ENCODE results near the gene IL17B.

DNA sequence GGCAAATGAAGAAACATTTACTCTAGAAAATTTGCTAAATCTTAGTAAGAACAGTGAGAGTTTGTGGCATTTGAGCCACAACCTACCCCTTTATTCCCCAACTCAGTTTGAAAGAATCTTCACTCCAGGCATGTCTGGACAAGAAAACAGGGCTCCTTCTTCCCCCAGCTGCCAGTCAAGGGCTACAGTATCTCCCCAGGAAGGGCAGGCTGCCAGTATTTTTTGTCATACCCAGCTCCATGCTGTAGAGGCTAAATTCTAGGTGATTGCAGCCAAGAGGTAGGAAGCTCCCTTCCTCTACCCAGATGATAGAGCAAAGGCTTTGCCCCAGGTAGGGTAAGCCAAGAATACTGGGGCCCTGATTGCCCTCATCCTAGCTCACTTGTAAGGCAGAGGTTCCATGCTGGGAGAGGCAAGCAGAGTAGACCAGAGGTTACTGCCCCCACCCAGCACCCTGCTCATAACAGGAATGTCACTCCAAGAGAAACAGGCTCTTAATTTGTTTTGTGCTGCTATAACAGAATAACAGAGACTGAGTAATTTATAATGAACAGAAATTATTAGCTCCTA is 53.8 kb downstream of the IL17B start:
- TF ChIP-seq, protein P1, sequence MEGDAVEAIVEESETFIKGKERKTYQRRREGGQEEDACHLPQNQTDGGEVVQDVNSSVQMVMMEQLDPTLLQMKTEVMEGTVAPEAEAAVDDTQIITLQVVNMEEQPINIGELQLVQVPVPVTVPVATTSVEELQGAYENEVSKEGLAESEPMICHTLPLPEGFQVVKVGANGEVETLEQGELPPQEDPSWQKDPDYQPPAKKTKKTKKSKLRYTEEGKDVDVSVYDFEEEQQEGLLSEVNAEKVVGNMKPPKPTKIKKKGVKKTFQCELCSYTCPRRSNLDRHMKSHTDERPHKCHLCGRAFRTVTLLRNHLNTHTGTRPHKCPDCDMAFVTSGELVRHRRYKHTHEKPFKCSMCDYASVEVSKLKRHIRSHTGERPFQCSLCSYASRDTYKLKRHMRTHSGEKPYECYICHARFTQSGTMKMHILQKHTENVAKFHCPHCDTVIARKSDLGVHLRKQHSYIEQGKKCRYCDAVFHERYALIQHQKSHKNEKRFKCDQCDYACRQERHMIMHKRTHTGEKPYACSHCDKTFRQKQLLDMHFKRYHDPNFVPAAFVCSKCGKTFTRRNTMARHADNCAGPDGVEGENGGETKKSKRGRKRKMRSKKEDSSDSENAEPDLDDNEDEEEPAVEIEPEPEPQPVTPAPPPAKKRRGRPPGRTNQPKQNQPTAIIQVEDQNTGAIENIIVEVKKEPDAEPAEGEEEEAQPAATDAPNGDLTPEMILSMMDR (conservative IDR thresholded peaks at IDR 0.05), result no peak
- no peak for TF ChIP-seq EZH2 (IDR thresholded peaks at IDR 0.05; ENCODE audit: low read depth)
